ENCODE measurements around the gene GRAMD2A.

Gene GRAMD2A

GRCh38 chr15:72189250-72189902, 8.2 kb downstream of the GRAMD2A start:
- DNase-seq (ENCODE audit: low read depth) = no peak
- H3K4me3 ChIP-seq (ENCODE audit: low read length) = no peak overlapping the region
- no peak for TF ChIP-seq CTCF (conservative IDR thresholded peaks at IDR 0.05; ENCODE audit: low read depth, low read length)

GRCh38 chr15:72184165-72184811, 13.3 kb downstream of the GRAMD2A start:
- H3K4me3 ChIP-seq (ENCODE audit: low read length) = peak overlapping the region; percentile 35
- DNase-seq (ENCODE audit: low read depth) = peak; percentile 52
- no peak for TF ChIP-seq CTCF (conservative IDR thresholded peaks at IDR 0.05; ENCODE audit: low read depth, low read length)

- H3K4me3 ChIP-seq (ENCODE audit: low read length) = peak overlapping the region; percentile 35
- DNase-seq (ENCODE audit: low read depth) = no peak
- TF ChIP-seq CTCF (conservative IDR thresholded peaks at IDR 0.05; ENCODE audit: low read depth, low read length) = no peak
Observed at GRCh38 chr15:72183781-72184164, 13.8 kb downstream of the GRAMD2A start.

- TF ChIP-seq CTCF (conservative IDR thresholded peaks at IDR 0.05; ENCODE audit: low read depth, low read length) = no peak
- H3K4me3 ChIP-seq (ENCODE audit: low read length) = no peak overlapping the region
- DNase-seq (ENCODE audit: low read depth) = no peak
Observed at GRCh38 chr15:72182673-72183072, 14.9 kb downstream of the GRAMD2A start.

- no peak for DNase-seq (ENCODE audit: low read depth)
- no peak overlapping the region for H3K4me3 ChIP-seq (ENCODE audit: low read length)
- TF ChIP-seq CTCF (conservative IDR thresholded peaks at IDR 0.05; ENCODE audit: low read depth, low read length) = no peak
Observed at GRCh38 chr15:72182244-72182643, 15.3 kb downstream of the GRAMD2A start.

- DNase-seq (ENCODE audit: low read depth) = no peak
- TF ChIP-seq CTCF (conservative IDR thresholded peaks at IDR 0.05; ENCODE audit: low read depth, low read length) = no peak
- H3K4me3 ChIP-seq (ENCODE audit: low read length) = no peak overlapping the region
Observed at GRCh38 chr15:72180761-72181324, 16.7 kb downstream of the GRAMD2A start.
